ENCODE measurements around the gene PCNX1. TPM values are rescaled to one million over a fixed set of nuclear protein-coding genes. Genes with fewer than 3 reads are reported as not detected.
"Not testable (repeated sequence)": the region's sequence is repeated elsewhere in the genome, so short reads cannot be mapped to it uniquely, and the experiment has no call there.

PCNX1 gene
- total RNA-seq, 1 donor from 2014 or later, result 56.4 TPM

- DNase-seq (ENCODE audit: low spot score, unreplicated experiment), result no peak
- Mint-ChIP-seq H3K27ac (no peak overlapping the region), H3K4me1 (ENCODE audit: low read depth) (peaks cover 8% of the 10 kb centered on the region), H3K4me3 (ENCODE audit: low read depth) (no peak overlapping the region), H3K36me3 (ENCODE audit: insufficient read depth) (no peaks in the 10 kb centered on the region), H3K27me3 (no peaks in the 10 kb centered on the region), H3K9me3 (ENCODE audit: low read depth) (no peaks in the 10 kb centered on the region)
- no peak for TF ChIP-seq CTCF (IDR thresholded peaks at IDR 0.05; ENCODE audit: unreplicated experiment)
These were observed 19.1 kb downstream of the PCNX1 start for GRCh38 chr14:70926235-70926830.

- H3K9me3 Mint-ChIP-seq (ENCODE audit: low read depth), result peaks cover 3% of the 10 kb centered on the region
- H3K4me3 Mint-ChIP-seq (ENCODE audit: low read depth), result no peak overlapping the region
- no peak overlapping the region for H3K27ac Mint-ChIP-seq
- DNase-seq (ENCODE audit: low spot score, unreplicated experiment), result no peak
- H3K36me3 Mint-ChIP-seq (ENCODE audit: insufficient read depth), result peaks cover 2% of the 10 kb centered on the region
- no peak for TF ChIP-seq CTCF (IDR thresholded peaks at IDR 0.05; ENCODE audit: unreplicated experiment)
- H3K4me1 Mint-ChIP-seq (ENCODE audit: low read depth), result peaks cover 17% of the 10 kb centered on the region
- no peaks in the 10 kb centered on the region for H3K27me3 Mint-ChIP-seq
These were observed 23.7 kb downstream of the PCNX1 start for GRCh38 chr14:70931008-70931407.

- no peak for TF ChIP-seq CTCF (IDR thresholded peaks at IDR 0.05; ENCODE audit: unreplicated experiment)
- H3K4me1 Mint-ChIP-seq (ENCODE audit: low read depth), result peaks cover 16% of the 10 kb centered on the region
- H3K36me3 Mint-ChIP-seq (ENCODE audit: insufficient read depth), result peaks cover 16% of the 10 kb centered on the region
- DNase-seq (ENCODE audit: low spot score, unreplicated experiment), result no peak
- no peak overlapping the region for H3K4me3 Mint-ChIP-seq (ENCODE audit: low read depth)
- peaks cover 15% of the 10 kb centered on the region for H3K9me3 Mint-ChIP-seq (ENCODE audit: low read depth)
- no peak overlapping the region for H3K27ac Mint-ChIP-seq
- no peaks in the 10 kb centered on the region for H3K27me3 Mint-ChIP-seq
These were observed 26.8 kb downstream of the PCNX1 start for GRCh38 chr14:70934084-70934483.

DNA sequence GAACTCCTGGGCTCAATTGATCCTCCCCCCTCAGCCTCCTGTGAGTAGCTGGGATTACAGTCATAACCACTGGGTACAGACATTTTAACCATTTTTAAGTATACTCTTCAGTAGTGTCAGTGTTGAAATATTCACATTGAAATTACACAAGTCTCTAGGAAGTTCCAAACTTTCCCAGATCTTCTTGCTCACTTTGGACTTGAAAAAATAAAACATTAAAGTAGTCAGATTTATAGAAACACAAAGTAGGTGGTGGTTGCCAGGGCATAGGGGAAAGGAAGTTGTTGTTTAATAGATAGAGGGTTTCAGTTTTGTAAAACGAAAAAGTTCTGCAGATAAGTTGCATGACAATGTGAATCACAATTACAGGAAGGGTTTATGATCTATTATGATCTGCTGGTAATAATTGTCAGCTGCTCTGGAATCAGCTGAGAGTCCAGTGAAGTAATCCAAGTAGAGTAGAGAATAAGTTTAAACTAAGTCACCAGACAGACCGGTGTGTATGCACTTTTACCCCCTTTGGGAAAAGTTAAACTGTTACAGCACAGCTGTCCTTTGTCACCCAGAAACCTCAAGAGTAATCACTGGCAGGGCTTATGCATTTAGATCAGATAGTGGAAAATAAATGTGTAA is 27.4 kb downstream of the PCNX1 start:
- no peak for DNase-seq (ENCODE audit: low spot score, unreplicated experiment)
- Mint-ChIP-seq H3K9me3 (ENCODE audit: low read depth) (peaks cover 20% of the 10 kb centered on the region), H3K4me3 (ENCODE audit: low read depth) (no peak overlapping the region), H3K4me1 (ENCODE audit: low read depth) (peaks cover 13% of the 10 kb centered on the region), H3K27ac (peak overlapping the region; percentile 9), H3K27me3 (no peaks in the 10 kb centered on the region), H3K36me3 (ENCODE audit: insufficient read depth) (peaks cover 21% of the 10 kb centered on the region)
- TF ChIP-seq CTCF (IDR thresholded peaks at IDR 0.05; ENCODE audit: unreplicated experiment), result no peak

GRCh38 chr14:70935135-70935534 is 27.9 kb downstream of the PCNX1 start:
- DNase-seq (ENCODE audit: low spot score, unreplicated experiment), result no peak
- H3K36me3 Mint-ChIP-seq (ENCODE audit: insufficient read depth), result peaks cover 26% of the 10 kb centered on the region
- peaks cover 11% of the 10 kb centered on the region for H3K4me1 Mint-ChIP-seq (ENCODE audit: low read depth)
- no peaks in the 10 kb centered on the region for H3K27me3 Mint-ChIP-seq
- no peak overlapping the region for H3K4me3 Mint-ChIP-seq (ENCODE audit: low read depth)
- peak overlapping the region; percentile 9 for H3K27ac Mint-ChIP-seq
- no peak for TF ChIP-seq CTCF (IDR thresholded peaks at IDR 0.05; ENCODE audit: unreplicated experiment)
- H3K9me3 Mint-ChIP-seq (ENCODE audit: low read depth), result peaks cover 25% of the 10 kb centered on the region

GRCh38 chr14:70939693-70940092 is 32.4 kb downstream of the PCNX1 start:
- Mint-ChIP-seq H3K9me3 (ENCODE audit: low read depth) (peaks cover 63% of the 10 kb centered on the region), H3K27ac (peak overlapping the region; percentile 21), H3K36me3 (ENCODE audit: insufficient read depth) (peaks cover 64% of the 10 kb centered on the region)
- not testable (repeated sequence) for H3K4me1 Mint-ChIP-seq (ENCODE audit: low read depth); H3K27me3 Mint-ChIP-seq; DNase-seq (ENCODE audit: low spot score, unreplicated experiment); H3K4me3 Mint-ChIP-seq (ENCODE audit: low read depth)

GRCh38 chr14:70941637-70942341 is 34.5 kb downstream of the PCNX1 start:
- H3K4me1 Mint-ChIP-seq (ENCODE audit: low read depth); DNase-seq (ENCODE audit: low spot score, unreplicated experiment); H3K4me3 Mint-ChIP-seq (ENCODE audit: low read depth); H3K27ac Mint-ChIP-seq; H3K27me3 Mint-ChIP-seq: not testable (repeated sequence)
- Mint-ChIP-seq H3K36me3 (ENCODE audit: insufficient read depth) (peaks cover 71% of the 10 kb centered on the region), H3K9me3 (ENCODE audit: low read depth) (peaks cover 64% of the 10 kb centered on the region)

Measured in progenitor cell of endocrine pancreas (in vitro differentiated cells).